Transverse colon (tissue), 4 donors: ENCODE measurements around the gene UNC5C. TPM values are rescaled to one million over a fixed set of nuclear protein-coding genes. Genes with fewer than 3 reads are reported as not detected.

Source experiments
- DNase-seq: peaks from one replicate; pipeline ENCODE4 v3.0.0-alpha.2; 2019
- H3K27ac ChIP-seq, 4 donors: fragments of 200-600 bp; sonication (generic); 2 replicates each; pipeline ENCODE4 v1.5.1; 2016 to 2018; ENCODE audit warnings: inconsistent platforms in 4 of 4
- H3K27me3 ChIP-seq: fragments of 200-600 bp; sonication (generic); 2 replicates; pipeline ENCODE4 v1.5.1; 2017; ENCODE audit warnings: inconsistent platforms
- H3K36me3 ChIP-seq, 4 donors: fragments of 200-600 bp; sonication (generic); 2 replicates each; pipeline ENCODE4 v1.5.1; 2017 to 2019; ENCODE audit warnings: inconsistent platforms in 4 of 4
- H3K4me1 ChIP-seq, 4 donors: fragments of 200-600 bp; sonication (generic); 2 replicates each; pipeline ENCODE4 v1.5.1; 2017 to 2020; ENCODE audit warnings: inconsistent platforms in 4 of 4
- H3K4me3 ChIP-seq, 4 donors: fragments of 200-600 bp; sonication (generic); 1 replicate in 1 of 4; 2 replicates in 3 of 4; pipeline versions ENCODE4 v1.5.1 to v1.6.1; 2017 to 2019; ENCODE audit warnings: inconsistent platforms in 4 of 4
- H3K9me3 ChIP-seq, 2 donors: fragments of 200-600 bp; sonication (generic); 2 replicates each; pipeline ENCODE4 v1.5.1; 2017 to 2019; ENCODE audit warnings: inconsistent platforms in 2 of 2
- CTCF ChIP-seq, 5 experiments: fragments of 200-600 bp in 3 of 5; fragments of 450-650 bp in 2 of 5; sonication (generic) in 3 of 5; IDR thresholded peaks; 1 replicate in 2 of 5; 2 replicates in 3 of 5; pipeline ENCODE4 v1.5.1; 2016 to 2017; ENCODE audit warnings: antibody characterized with exemption in 5 of 5, inconsistent platforms in 3 of 5, mild to moderate bottlenecking in 2 of 5, moderate library complexity in 1 of 5
- EP300 ChIP-seq: sonication (generic); formaldehyde crosslinking; IDR thresholded peaks from one replicate; pipeline ENCODE4 v1.6.1; 2017; ENCODE audit warnings: antibody characterized with exemption, low read depth
- POLR2A ChIP-seq: fragments of 450-650 bp; IDR thresholded peaks from one replicate; pipeline ENCODE4 v1.6.1; 2016; ENCODE audit warnings: antibody characterized with exemption, mild to moderate bottlenecking, moderate library complexity
- POLR2AphosphoS5 ChIP-seq, 3 donors: sonication (generic); formaldehyde crosslinking; IDR thresholded peaks; one replicate each; pipeline ENCODE4 v1.6.1; 2016; ENCODE audit warnings: antibody characterized with exemption in 3 of 3
- WGBS, 2 donors: methylation state at CpG; one replicate each; pipeline ENCODE4 v1.1.5; 2018; ENCODE audit warnings: low coverage in 1 of 2; 5-methylcytosine and 5-hydroxymethylcytosine counted together
- in situ Hi-C, 4 donors: fragments of 200-750 bp; cut with MboI; loops; one replicate each; pipeline versions ENCODE4 v1.15.0 to v1.15.1; 2017; ENCODE audit warnings: low sequenced_read_pairs in 3 of 4, low pct_ligation_motif_present in 1 of 4, low pct_unique_long_range_greater_than_20kb in 1 of 4
- intact Hi-C: fragments of 100-400 bp; cut with DNase I; formaldehyde crosslinking; loops from one replicate; pipeline ENCODE4 v1.15.1; 2023; ENCODE audit warnings: low total_unique reads
- total RNA-seq, 4 donors: library from RNA; depleted of rRNA; stranded (reverse); fragments of >200 nt; gene quantifications; one replicate each; pipeline ENCODE4 v1.1.0, GENCODE V29; 2016

UNC5C gene
- total RNA-seq, 4 donors from 2014 or later: 4.5 to 6.8 (median 4.8) TPM

- no peak overlapping the region for H3K27ac ChIP-seq
- H3K36me3 ChIP-seq: no peaks in the 10 kb centered on the region
- no peak for DNase-seq
- WGBS, 2 donors: 56 to 76% methylated on average over 10 of the region's 10 CpGs
- H3K4me1 ChIP-seq: no peaks in the 10 kb centered on the region
- no peak for TF ChIP-seq POLR2AphosphoS5 (IDR thresholded peaks at IDR 0.05)
- H3K4me3 ChIP-seq: no peak overlapping the region
- H3K9me3 ChIP-seq: no peaks in the 10 kb centered on the region
- intact Hi-C loops: no loop called here
- H3K27me3 ChIP-seq: no peaks in the 10 kb centered on the region
- in situ Hi-C loops: no loop called here
Observed at GRCh38 chr4:95283320-95283719, 265.5 kb downstream of the UNC5C start.

- in situ Hi-C loops (no loop called here), intact Hi-C loops (no loop called here)
- no peaks in the 10 kb centered on the region for H3K4me1 ChIP-seq
- H3K36me3 ChIP-seq: no peaks in the 10 kb centered on the region
- H3K4me3 ChIP-seq: no peak overlapping the region
- no peaks in the 10 kb centered on the region for H3K9me3 ChIP-seq
- H3K27ac ChIP-seq: no peak overlapping the region
- H3K27me3 ChIP-seq: no peaks in the 10 kb centered on the region
- no peak for TF ChIP-seq CTCF (IDR thresholded peaks at IDR 0.05)
- no peak for TF ChIP-seq POLR2AphosphoS5 (IDR thresholded peaks at IDR 0.05)
- no peak for TF ChIP-seq EP300
- no peak for TF ChIP-seq POLR2A
- 56 to 82% methylated on average over 2 to 3 of the region's 3 CpGs for WGBS, 2 donors
- DNase-seq: no peak
Observed at GRCh38 chr4:95272797-95273196, 276.0 kb downstream of the UNC5C start.

- no peak for DNase-seq
- intact Hi-C loops: no loop called here
- Histone ChIP-seq H3K36me3 (no peaks in the 10 kb centered on the region), H3K4me1 (no peaks in the 10 kb centered on the region), H3K9me3 (no peaks in the 10 kb centered on the region), H3K4me3 (no peak overlapping the region), H3K27me3 (no peaks in the 10 kb centered on the region), H3K27ac (no peak overlapping the region)
- TF ChIP-seq CTCF (IDR thresholded peaks at IDR 0.05) (no peak), POLR2A (no peak), EP300 (no peak), POLR2AphosphoS5 (IDR thresholded peaks at IDR 0.05) (no peak)
- 73% methylated on average over 3 of the region's 3 CpGs for WGBS, 2 donors
- in situ Hi-C loops: no loop called here
Observed at GRCh38 chr4:95272036-95272435, 276.7 kb downstream of the UNC5C start.

- TF ChIP-seq EP300: no peak
- no peak for TF ChIP-seq POLR2AphosphoS5 (IDR thresholded peaks at IDR 0.05)
- TF ChIP-seq POLR2A: no peak
- no peak for TF ChIP-seq CTCF (IDR thresholded peaks at IDR 0.05)
- Histone ChIP-seq H3K36me3 (no peaks in the 10 kb centered on the region), H3K4me3 (no peak overlapping the region), H3K27ac (no peak overlapping the region), H3K4me1 (no peaks in the 10 kb centered on the region), H3K27me3 (no peaks in the 10 kb centered on the region), H3K9me3 (no peaks in the 10 kb centered on the region)
- DNase-seq: no peak
- in situ Hi-C loops (no loop called here), intact Hi-C loops (no loop called here)
- WGBS, 2 donors: 74 to 75% methylated on average over 6 to 7 of the region's 7 CpGs
Observed at GRCh38 chr4:95268819-95269565, 279.8 kb downstream of the UNC5C start.

- Histone ChIP-seq H3K4me1 (no peaks in the 10 kb centered on the region), H3K36me3 (no peaks in the 10 kb centered on the region), H3K4me3 (no peak overlapping the region), H3K27me3 (no peaks in the 10 kb centered on the region), H3K27ac (no peak overlapping the region), H3K9me3 (no peaks in the 10 kb centered on the region)
- in situ Hi-C loops (no loop called here), intact Hi-C loops (no loop called here)
- DNase-seq: no peak
- TF ChIP-seq CTCF (IDR thresholded peaks at IDR 0.05) (no peak), POLR2AphosphoS5 (IDR thresholded peaks at IDR 0.05) (no peak), POLR2A (no peak), EP300 (no peak)
Observed at GRCh38 chr4:95267081-95267480, 281.7 kb downstream of the UNC5C start.
